Mononuclear cell (primary cell): ENCODE results near the gene ARHGEF2. TPM values are rescaled to one million over a fixed set of nuclear protein-coding genes. Genes with fewer than 3 reads are reported as not detected.

Experiments
- H3K27me3 ChIP-seq: 2 replicates; pipeline ENCODE4 v1.6.0; 2011; ENCODE audit warnings: low read length, control low read depth; ENCODE audit not compliant: insufficient read depth
- H3K4me1 ChIP-seq: 2 replicates; pipeline ENCODE4 v1.5.1; 2011; ENCODE audit warnings: mild to moderate bottlenecking, low read length, control low read depth; ENCODE audit not compliant: insufficient read depth
- H3K4me3 ChIP-seq: 2 replicates; pipeline ENCODE4 v1.5.1; 2011; ENCODE audit warnings: mild to moderate bottlenecking, low read length, moderate library complexity
- H3K9me3 ChIP-seq: 2 replicates; pipeline ENCODE4 v1.5.1; 2011; ENCODE audit warnings: low read depth, mild to moderate bottlenecking, control low read depth, low read length
- total RNA-seq: library from RNA; depleted of rRNA; stranded (reverse); fragments of >200 nt; gene quantifications from one replicate; pipeline ENCODE4 v1.2.3, GENCODE V29; 2012

ARHGEF2 gene
- total RNA-seq, 1 donor, result 149 TPM

- H3K4me3 ChIP-seq, result no peak overlapping the region
Observed at GRCh38 chr1:155968051-155968400, 10.3 kb downstream of the ARHGEF2 start.

GRCh38 chr1:155967341-155968050 is 10.9 kb downstream of the ARHGEF2 start:
- no peaks in the 10 kb centered on the region for H3K9me3 ChIP-seq
- no peaks in the 10 kb centered on the region for H3K27me3 ChIP-seq
- H3K4me3 ChIP-seq, result no peak overlapping the region
- peaks cover 92% of the 10 kb centered on the region for H3K4me1 ChIP-seq

More at GRCh38 chr1:155968051-155968400, 10.3 kb downstream of the ARHGEF2 start:
- Histone ChIP-seq H3K27me3 (no peaks in the 10 kb centered on the region), H3K4me1 (peaks cover 92% of the 10 kb centered on the region), H3K9me3 (no peaks in the 10 kb centered on the region)

- Histone ChIP-seq H3K27me3 (no peaks in the 10 kb centered on the region), H3K4me3 (no peak overlapping the region), H3K9me3 (no peaks in the 10 kb centered on the region), H3K4me1 (peaks cover 92% of the 10 kb centered on the region)
Observed at GRCh38 chr1:155966750-155967149, 11.6 kb downstream of the ARHGEF2 start.

GRCh38 chr1:155966135-155966534 is 12.2 kb downstream of the ARHGEF2 start:
- Histone ChIP-seq H3K4me3 (no peak overlapping the region), H3K4me1 (peaks cover 92% of the 10 kb centered on the region), H3K27me3 (no peaks in the 10 kb centered on the region), H3K9me3 (no peaks in the 10 kb centered on the region)

GRCh38 chr1:155964193-155964592 is 14.2 kb downstream of the ARHGEF2 start:
- no peaks in the 10 kb centered on the region for H3K27me3 ChIP-seq
- H3K4me1 ChIP-seq, result peaks cover 87% of the 10 kb centered on the region
- no peaks in the 10 kb centered on the region for H3K9me3 ChIP-seq
- no peak overlapping the region for H3K4me3 ChIP-seq

GRCh38 chr1:155962599-155963211 is 15.6 kb downstream of the ARHGEF2 start:
- Histone ChIP-seq H3K4me1 (peaks cover 72% of the 10 kb centered on the region), H3K27me3 (no peaks in the 10 kb centered on the region), H3K9me3 (no peaks in the 10 kb centered on the region)

GRCh38 chr1:155961937-155962336 is 16.4 kb downstream of the ARHGEF2 start:
- no peak overlapping the region for H3K4me3 ChIP-seq

More at GRCh38 chr1:155962599-155963211, 15.6 kb downstream of the ARHGEF2 start:
- H3K4me3 ChIP-seq, result no peak overlapping the region

GRCh38 chr1:155960081-155960745 is 18.1 kb downstream of the ARHGEF2 start:
- H3K9me3 ChIP-seq, result no peaks in the 10 kb centered on the region
- H3K4me3 ChIP-seq, result no peak overlapping the region
- H3K4me1 ChIP-seq, result peaks cover 47% of the 10 kb centered on the region
- H3K27me3 ChIP-seq, result no peaks in the 10 kb centered on the region

More at GRCh38 chr1:155961937-155962336, 16.4 kb downstream of the ARHGEF2 start:
- H3K4me1 ChIP-seq, result peaks cover 65% of the 10 kb centered on the region
- no peaks in the 10 kb centered on the region for H3K9me3 ChIP-seq
- no peaks in the 10 kb centered on the region for H3K27me3 ChIP-seq

- Histone ChIP-seq H3K27me3 (no peaks in the 10 kb centered on the region), H3K4me3 (no peak overlapping the region), H3K9me3 (no peaks in the 10 kb centered on the region), H3K4me1 (peaks cover 27% of the 10 kb centered on the region)
Observed at GRCh38 chr1:155957411-155957915, 20.9 kb downstream of the ARHGEF2 start.

GRCh38 chr1:155954645-155955044 is 23.7 kb downstream of the ARHGEF2 start:
- Histone ChIP-seq H3K27me3 (no peaks in the 10 kb centered on the region), H3K4me3 (no peak overlapping the region), H3K4me1 (no peaks in the 10 kb centered on the region), H3K9me3 (no peaks in the 10 kb centered on the region)

GRCh38 chr1:155952505-155952890 is 25.8 kb downstream of the ARHGEF2 start:
- Histone ChIP-seq H3K4me3 (no peak overlapping the region), H3K4me1 (peaks cover 2% of the 10 kb centered on the region), H3K9me3 (no peaks in the 10 kb centered on the region), H3K27me3 (no peaks in the 10 kb centered on the region)

GRCh38 chr1:155951753-155952504 is 26.4 kb downstream of the ARHGEF2 start:
- Histone ChIP-seq H3K4me3 (no peak overlapping the region), H3K4me1 (peaks cover 8% of the 10 kb centered on the region), H3K9me3 (no peaks in the 10 kb centered on the region), H3K27me3 (no peaks in the 10 kb centered on the region)

GRCh38 chr1:155950829-155951228 is 27.5 kb downstream of the ARHGEF2 start:
- Histone ChIP-seq H3K9me3 (no peaks in the 10 kb centered on the region), H3K27me3 (no peaks in the 10 kb centered on the region), H3K4me3 (no peak overlapping the region), H3K4me1 (peaks cover 19% of the 10 kb centered on the region)

GRCh38 chr1:155947741-155948140 is 30.6 kb downstream of the ARHGEF2 start:
- Histone ChIP-seq H3K4me1 (peaks cover 50% of the 10 kb centered on the region), H3K4me3 (no peak overlapping the region), H3K27me3 (no peaks in the 10 kb centered on the region), H3K9me3 (no peaks in the 10 kb centered on the region)

- Histone ChIP-seq H3K9me3 (no peaks in the 10 kb centered on the region), H3K4me1 (peaks cover 54% of the 10 kb centered on the region), H3K4me3 (no peak overlapping the region), H3K27me3 (no peaks in the 10 kb centered on the region)
Observed at GRCh38 chr1:155947292-155947691, 31.1 kb downstream of the ARHGEF2 start.
